GM12878 (cell line): Measurements from ENCODE around the gene LSM14B. TPM values are rescaled to one million over a fixed set of nuclear protein-coding genes. Genes with fewer than 3 reads are reported as not detected.
A peak's percentile ranks its signal among the peaks of the same experiment; 100 is the strongest.

ENCODE experiments used
- ATAC-seq: fragments of 200-7000 bp; cut with Tn5 transposase; 3 replicates; pipeline ENCODE4 v1.9.1; 2020; ENCODE audit warnings: mild to moderate bottlenecking, moderate library complexity
- BruUV-seq: library from RNA; stranded (reverse); fragments of 400-500 nt; replicated peaks from 2 replicates; lab custom pipeline; 2021; lab: Mats Ljungman, UMichigan
- CTCF ChIA-PET: fragments of 300-600 bp; sonication (Branson Sonifier 250); formaldehyde crosslinking; extraction: SDS; loops from one replicate; lab custom pipeline; 2021; ENCODE audit warnings: inconsistent platforms; lab: Yijun Ruan, JAX
- POLR2A ChIA-PET: fragments of 350-600 bp; formaldehyde crosslinking; extraction: SDS; loops from one replicate; lab custom pipeline; 2021; ENCODE audit warnings: inconsistent platforms; lab: Charles Lee
- RAD21 ChIA-PET: fragments of 300-600 bp; sonication (Branson Sonifier 250); formaldehyde crosslinking; loops from one replicate; lab custom pipeline; 2023; ENCODE audit warnings: antibody characterized with exemption; ENCODE audit not compliant: unreplicated experiment; lab: Charles Lee
- SMC1A ChIA-PET: fragments of 300-600 bp; sonication (Branson Sonifier 250); formaldehyde crosslinking; loops from one replicate; lab custom pipeline; 2023; ENCODE audit not compliant: unreplicated experiment, uncharacterized antibody; lab: Charles Lee
- DNase-seq: peaks from one replicate; pipeline ENCODE4 v3.0.0-alpha.2; 2011; ENCODE audit warnings: low read depth, low spot score
- FAIRE-seq: peaks from 3 replicates; lab custom pipeline; 2011; peaks lifted over from hg19 to GRCh38; lab: Jason Lieb, UNC
- H2AFZ ChIP-seq: 2 replicates; pipeline ENCODE4 v1.6.0; 2011; ENCODE audit warnings: low read depth, low read length, control low read depth; ENCODE audit not compliant: control insufficient read depth
- H3K27ac ChIP-seq: 2 replicates; pipeline ENCODE4 v1.5.1; 2011; ENCODE audit warnings: control low read depth; ENCODE audit not compliant: control insufficient read depth, insufficient read depth
- H3K27me3 ChIP-seq, 2 experiments: replicated peaks in 1 of 2; 2 replicates each; pipeline versions ENCODE4 v1.6.0 to v1.6.1; 2011; ENCODE audit warnings: low read length in 1 of 2; ENCODE audit not compliant: control insufficient read depth in 2 of 2, insufficient read depth in 2 of 2
- H3K36me3 ChIP-seq, 2 experiments: 2 replicates each; pipeline ENCODE4 v1.5.1; 2011; ENCODE audit warnings: low read length in 1 of 2; ENCODE audit not compliant: control insufficient read depth in 2 of 2, insufficient read depth in 2 of 2
- H3K4me1 ChIP-seq: 2 replicates; pipeline ENCODE4 v1.6.1; 2011; ENCODE audit warnings: mild to moderate bottlenecking, low read length, moderate library complexity, mixed read lengths; ENCODE audit not compliant: control insufficient read depth, insufficient read depth
- H3K4me2 ChIP-seq: 2 replicates; pipeline ENCODE4 v1.6.0; 2011; ENCODE audit warnings: control low read depth; ENCODE audit not compliant: control insufficient read depth, insufficient read depth
- H3K4me3 ChIP-seq: fragments of 200-600 bp; sonication (generic); 2 replicates; pipeline ENCODE4 v1.5.1; 2016
- H3K79me2 ChIP-seq: 2 replicates; pipeline ENCODE4 v1.6.0; 2011; ENCODE audit warnings: low read length; ENCODE audit not compliant: control insufficient read depth, insufficient read depth
- H3K9ac ChIP-seq: 2 replicates; pipeline ENCODE4 v1.8.0; 2011; ENCODE audit warnings: low read length, control low read depth, mixed read lengths; ENCODE audit not compliant: control insufficient read depth, insufficient read depth
- H3K9me3 ChIP-seq: replicated peaks from 3 replicates; pipeline ENCODE4 v1.5.1; 2011; ENCODE audit warnings: mild to moderate bottlenecking, low read length; ENCODE audit not compliant: control insufficient read depth, insufficient read depth
- H4K20me1 ChIP-seq: 2 replicates; pipeline ENCODE4 v1.6.0; 2011; ENCODE audit not compliant: control insufficient read depth, insufficient read depth
- ASH2L ChIP-seq: fragments of 300-600, 200-600 bp; sonication (generic); IDR thresholded peaks from 2 replicates; pipeline ENCODE4 v1.6.1; 2017; ENCODE audit warnings: low read depth, mild to moderate bottlenecking, borderline replicate concordance
- CBX5 ChIP-seq: sonication (generic); IDR thresholded peaks from 2 replicates; pipeline ENCODE4 v1.6.1; 2016; ENCODE audit warnings: low read depth, moderate library complexity, mild to moderate bottlenecking, inconsistent platforms
- CHD2 ChIP-seq: IDR thresholded peaks from 2 replicates; pipeline ENCODE4 v1.6.1; 2011; ENCODE audit warnings: low read depth, low read length, improper control_type of control experiment, borderline replicate concordance
- E4F1 ChIP-seq: fragments of 450-650 bp; IDR thresholded peaks from 2 replicates; pipeline ENCODE4 v1.6.1; 2018; ENCODE audit warnings: borderline replicate concordance, mild to moderate bottlenecking; ENCODE audit not compliant: partially characterized antibody
- ESRRA ChIP-seq: IDR thresholded peaks from 2 replicates; pipeline ENCODE4 v1.6.1; 2012; ENCODE audit warnings: mild to moderate bottlenecking, low read length, improper control_type of control experiment
- IKZF1 ChIP-seq: fragments of 450-650 bp; conservative IDR thresholded peaks from 2 replicates; pipeline ENCODE4 v1.6.1; 2017; ENCODE audit warnings: antibody characterized with exemption, mild to moderate bottlenecking
- IKZF2 ChIP-seq, 2 experiments: fragments of 450-650 bp; IDR thresholded peaks; 2 replicates each; pipeline ENCODE4 v1.6.1; 2017; ENCODE audit warnings: mild to moderate bottlenecking in 2 of 2, moderate library complexity in 2 of 2
- MAX ChIP-seq: IDR thresholded peaks from 2 replicates; pipeline ENCODE4 v1.6.1; 2012; ENCODE audit warnings: low read depth, low read length, improper control_type of control experiment
- MEF2B ChIP-seq: fragments of 450-650 bp; IDR thresholded peaks from 2 replicates; pipeline ENCODE4 v1.6.1; 2018; ENCODE audit warnings: mild to moderate bottlenecking, moderate library complexity; ENCODE audit not compliant: partially characterized antibody, poor library complexity, severe bottlenecking
- MTA2 ChIP-seq: fragments of 450-650 bp; IDR thresholded peaks from 2 replicates; pipeline ENCODE4 v1.6.1; 2016; ENCODE audit warnings: low read depth, mild to moderate bottlenecking, moderate library complexity
- PML ChIP-seq: IDR thresholded peaks from 2 replicates; pipeline ENCODE4 v1.6.1; 2012; ENCODE audit warnings: low read length, inconsistent platforms
- POLR2A ChIP-seq: IDR thresholded peaks from 2 replicates; pipeline ENCODE4 v1.6.1; 2011; ENCODE audit warnings: low read depth, mild to moderate bottlenecking, low read length
- POLR2AphosphoS5 ChIP-seq: IDR thresholded peaks from 2 replicates; pipeline ENCODE4 v1.6.1; 2011; ENCODE audit warnings: mild to moderate bottlenecking, low read length, inconsistent platforms
- POU2F2 ChIP-seq: IDR thresholded peaks from 3 replicates; pipeline ENCODE4 v1.6.1; 2011; ENCODE audit warnings: low read depth, mild to moderate bottlenecking, low read length, borderline replicate concordance
- RELB ChIP-seq: fragments of 450-650 bp; IDR thresholded peaks from 2 replicates; pipeline ENCODE4 v1.6.1; 2017; ENCODE audit warnings: low read depth, mild to moderate bottlenecking, moderate library complexity
- SRF ChIP-seq, 2 experiments: IDR thresholded peaks; 2 replicates each; pipeline ENCODE4 v1.6.1; 2011; ENCODE audit warnings: low read depth in 2 of 2, low read length in 2 of 2, mild to moderate bottlenecking in 1 of 2, moderate library complexity in 1 of 2
- TAF1 ChIP-seq: IDR thresholded peaks from 2 replicates; pipeline ENCODE4 v1.6.1; 2011; ENCODE audit warnings: mild to moderate bottlenecking, low read depth, low read length, borderline replicate concordance
- TARDBP ChIP-seq: IDR thresholded peaks from 2 replicates; pipeline ENCODE4 v1.6.1; 2016; ENCODE audit warnings: borderline replicate concordance
- TCF12 ChIP-seq: IDR thresholded peaks from 2 replicates; pipeline ENCODE4 v1.6.1; 2011; ENCODE audit warnings: low read depth, mild to moderate bottlenecking, low read length
- WGBS: methylation state at CpG from one replicate; pipeline ENCODE4 v1.1.6; 2016; ENCODE audit warnings: low lambda C conversion rate; ENCODE audit not compliant: insufficient replicate concordance, insufficient coverage; ENCODE audit errors: missing lambda C conversion rate; 5-methylcytosine and 5-hydroxymethylcytosine counted together
- in situ Hi-C: fragments of 300-500 bp; cut with MboI; formaldehyde crosslinking; loops from 9 replicates; pipeline ENCODE4 v1.14.3; 2018; ENCODE audit warnings: mixed read lengths
- intact Hi-C: fragments of 100-400 bp; cut with micrococcal nuclease; formaldehyde crosslinking; loops from one replicate; pipeline ENCODE4 v1.14.2; 2022; ENCODE audit not compliant: unreplicated experiment
- polyA plus RNA-seq, 11 experiments: library from polyadenylated mRNA; depleted of rRNA in 4 of 11; unstranded in 6 of 11; stranded (reverse) in 5 of 11; fragments of >200 nt; fragmentation: Nextera tagmentation in 4 of 11; fragmentation: Illumina TruSeq in 1 of 11; extraction: Ambion mirVana in 4 of 11; extraction: Trizol in 1 of 11; gene quantifications; 1 replicate in 1 of 11; 2 replicates in 10 of 11; pipeline versions ENCODE4 v1.2.1 to v1.2.3, GENCODE V29; 2011 to 2016; ENCODE audit warnings: inconsistent platforms in 2 of 11, missing spikeins in 2 of 11, low read depth in 1 of 11
- total RNA-seq, 4 experiments: library from RNA; depleted of rRNA in 3 of 4; stranded (reverse); fragments of >200 nt in 3 of 4; fragmentation: Illumina TruSeq in 1 of 4; extraction: Trizol in 1 of 4; gene quantifications; 2 replicates each; pipeline versions ENCODE4 v1.2.1 to v1.2.3, GENCODE V29; 2013 to 2021

Gene LSM14B
- total and polyA plus RNA-seq, 10 of the 15 experiments (the other 5 are each of a cell fraction or from before 2014, with no cell fraction given) = 0.56 to 34.3 (median 15.6) TPM

- intact Hi-C loops (loop anchor here (5.0 to 10.0 kb wide), 4 partner anchors 64 to 264 kb away; partner anchors contain the start of genes MTG2 and RPS21), in situ Hi-C loops (loop anchor here (5.0 kb wide), 1 partner anchor 54 kb away; the partner anchor contains the start of gene TAF4)
- Histone ChIP-seq H3K79me2 (peaks cover 21% of the 10 kb centered on the region), H2AFZ (peak overlapping the region; percentile 86; the same call in 1 of the 2 replicates), H3K4me1 (no peaks in the 10 kb centered on the region; the same call in none of the 2 replicates), H4K20me1 (peaks cover 10% of the 10 kb centered on the region), H3K4me3 (peak overlapping the region; percentile 91), H3K27me3 (no peaks in the 10 kb centered on the region), H3K36me3 (peaks cover 3% of the 10 kb centered on the region in 2 experiments), H3K27ac (peak overlapping the region; percentile 80), H3K9me3 (no peaks in the 10 kb centered on the region; the same call in 2 of the 3 replicates), H3K9ac (peak overlapping the region; percentile 78), H3K4me2 (peak overlapping the region; percentile 75)
- ChIA-PET POLR2A (interaction anchor here (0.9 to 3.1 kb wide), 6 partner anchors 21 to 209 kb away, joined by 4 to 30 read pairs (median 6); partner anchors contain the start of genes PSMA7, SS18L1 and TAF4), CTCF (interaction anchor here (1.2 kb wide), 1 partner anchor 110 kb away, joined by 6 read pairs; no protein-coding TSS in a partner anchor), RAD21 (interaction anchor here (0.7 to 2.1 kb wide), 6 partner anchors 18 to 209 kb away, joined by 3 to 17 read pairs (median 4); partner anchors contain the start of gene TAF4), SMC1A (interaction anchor here (1.1 to 1.8 kb wide), 5 partner anchors 9 to 54 kb away, joined by 3 to 7 read pairs (median 5); no protein-coding TSS in a partner anchor)
- ATAC-seq (peak; percentile 43), FAIRE-seq (peak; percentile 64), DNase-seq (no peak)
- BruUV-seq = TSS peak; percentile 79
- 11% methylated on average over 45 of the region's 45 CpGs for WGBS
- TF ChIP-seq TARDBP = 0 out of 2 replicates have a peak, but pooled peaks have one; percentile 33
- no peak for TF ChIP-seq CHD2
- peak; percentile 63; the same call in 1 of the 2 replicates for TF ChIP-seq PML
- TF ChIP-seq ASH2L = 0 out of 2 replicates have a peak, but pooled peaks have one; percentile 64
- peak; percentile 26; the same call in 1 of the 2 replicates for TF ChIP-seq TAF1
- peak in 1 of 2 experiments; percentile 17; a peak in 1 of 4 replicates for TF ChIP-seq IKZF2 (IDR thresholded peaks at IDR 0.05)
- TF ChIP-seq MAX = no peak
- 0 out of 2 replicates have a peak, but pooled peaks have one; percentile 43 for TF ChIP-seq CBX5
- TF ChIP-seq E4F1 = no peak
- TF ChIP-seq IKZF1 = no peak
- no peak for TF ChIP-seq ESRRA
- no peak for TF ChIP-seq TCF12
- peak; percentile 40 for TF ChIP-seq MEF2B
- no peak for TF ChIP-seq MTA2
- 0 out of 2 replicates have a peak, but pooled peaks have one; percentile 55 for TF ChIP-seq POLR2AphosphoS5
- peak; percentile 70 for TF ChIP-seq POLR2A
- TF ChIP-seq POU2F2 = no peak
- TF ChIP-seq SRF (IDR thresholded peaks at IDR 0.05; ENCODE audit: low read depth in 2 of 2, low read length in 2 of 2) = no peak
- TF ChIP-seq RELB = peak; percentile 20; the same call in 1 of the 2 replicates
These were observed 1.1 kb upstream of the LSM14B start for GRCh38 chr20:62120990-62121775.
